Stomach (tissue), 9 donors: ENCODE measurements around the gene MS4A18. TPM values are rescaled to one million over a fixed set of nuclear protein-coding genes. Genes with fewer than 3 reads are reported as not detected.

ENCODE experiments used
- DNase-seq, 2 donors: peaks; one replicate each; pipeline versions ENCODE4 v3.0.0 to v3.0.0-alpha.2; 2013 to 2019
- H3K27ac ChIP-seq, 5 donors: fragments of 200-600 bp in 4 of 5; sonication (generic) in 4 of 5; one replicate each; pipeline ENCODE4 v1.5.1; 2013 to 2019; ENCODE audit warnings: mild to moderate bottlenecking in 1 of 5, moderate library complexity in 1 of 5
- H3K27me3 ChIP-seq, 3 donors: fragments of 200-600 bp; sonication (generic); one replicate each; pipeline ENCODE4 v1.5.1; 2017 to 2019; ENCODE audit warnings: mixed run types in 1 of 3
- H3K36me3 ChIP-seq, 4 donors: fragments of 200-600 bp; sonication (generic); 1 replicate in 3 of 4; 2 replicates in 1 of 4; pipeline ENCODE4 v1.5.1; 2016 to 2019
- H3K4me1 ChIP-seq, 4 donors: fragments of 200-600 bp; sonication (generic); one replicate each; pipeline ENCODE4 v1.5.1; 2016 to 2019
- H3K4me3 ChIP-seq, 4 donors: fragments of 200-600 bp; sonication (generic) in 3 of 4; one replicate each; pipeline ENCODE4 v1.5.1; 2016 to 2019; ENCODE audit warnings: mild to moderate bottlenecking in 1 of 4
- H3K9me3 ChIP-seq, 4 donors: fragments of 200-600 bp; sonication (generic); one replicate each; pipeline ENCODE4 v1.5.1; 2016 to 2019
- CTCF ChIP-seq, 7 experiments: fragments of 450-650 bp in 4 of 7; fragments of 200-600 bp in 3 of 7; sonication (generic) in 3 of 7; IDR thresholded peaks; one replicate each; pipeline ENCODE4 v1.5.1; 2016 to 2019; ENCODE audit warnings: antibody characterized with exemption in 7 of 7, control low read depth in 2 of 7, mild to moderate bottlenecking in 1 of 7
- EP300 ChIP-seq: sonication (generic); formaldehyde crosslinking; IDR thresholded peaks from one replicate; pipeline ENCODE4 v1.6.1; 2017; ENCODE audit warnings: antibody characterized with exemption
- POLR2A ChIP-seq, 4 donors: fragments of 450-650 bp; IDR thresholded peaks; one replicate each; pipeline ENCODE4 v1.6.1; 2016; ENCODE audit warnings: antibody characterized with exemption in 4 of 4, control low read depth in 2 of 4, mild to moderate bottlenecking in 1 of 4, moderate library complexity in 1 of 4
- POLR2AphosphoS5 ChIP-seq, 3 donors: sonication (generic); formaldehyde crosslinking; IDR thresholded peaks; one replicate each; pipeline ENCODE4 v1.6.1; 2016; ENCODE audit warnings: antibody characterized with exemption in 3 of 3
- WGBS, 5 donors: extraction: QIAGEN DNeasy Blood & Tissue Kit in 3 of 5; methylation state at CpG; one replicate each; pipeline versions ENCODE4 v1.1.5 to v1.1.7; 2013 to 2018; 5-methylcytosine and 5-hydroxymethylcytosine counted together
- intact Hi-C: fragments of 100-400 bp; cut with DNase I; formaldehyde crosslinking; loops from one replicate; pipeline ENCODE4 v1.15.1; 2023; ENCODE audit warnings: low total_unique reads
- polyA plus RNA-seq, 3 donors: library from polyadenylated mRNA; stranded (reverse); fragments of 200-250 nt; gene quantifications; one replicate each; pipeline ENCODE4 v1.2.3, GENCODE V29; 2013
- total RNA-seq, 5 donors: library from RNA; depleted of rRNA; stranded (reverse); fragments of >200 nt; gene quantifications; one replicate each; pipeline versions ENCODE4 v1.1.0 to v1.2.3, GENCODE V29; 2014 to 2016
- donor health status: healthy with polysubstance abuse.
- donor health status: Bipolar disorder and iron deficiency.
- donor health status: healthy.

MS4A18 gene
- total and polyA plus RNA-seq, 8 donors: 0.19 TPM; not detected in 7

GRCh38 chr11:60747359-60747873, 22.9 kb downstream of the MS4A18 start:
- 95 to 97% (median 97%) methylated on average over 11 to 14 of the region's 14 CpGs for WGBS, 5 donors
- intact Hi-C loops: no loop called here

DNA sequence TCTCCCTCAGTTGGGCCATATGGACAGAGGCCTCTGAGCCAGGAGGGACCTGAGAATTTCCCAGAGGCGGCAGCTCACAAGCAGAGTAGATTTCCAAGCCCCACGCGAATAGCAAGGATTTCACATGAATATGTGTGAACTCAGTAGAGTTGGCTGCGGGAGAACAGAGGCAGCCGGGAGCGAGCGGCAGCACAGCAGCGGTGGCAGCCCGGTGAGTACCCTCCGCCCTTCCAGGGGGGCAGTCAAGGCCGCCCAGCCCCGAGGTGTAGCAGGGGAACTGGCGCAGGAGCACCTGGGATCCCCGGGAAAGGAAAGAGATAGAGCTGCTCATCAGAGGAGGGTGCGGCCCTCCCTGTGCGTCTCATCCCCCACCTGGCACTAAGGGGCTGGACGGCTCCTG, 23.7 kb downstream of the MS4A18 start:
- Histone ChIP-seq H3K4me1 (no peaks in the 10 kb centered on the region), H3K36me3 (no peaks in the 10 kb centered on the region), H3K27me3 (peaks cover 0 to 22% (median 0%) of the 10 kb centered on the region in 3 donors), H3K9me3 (no peaks in the 10 kb centered on the region), H3K27ac (no peak overlapping the region), H3K4me3 (no peak overlapping the region)
- no peak for DNase-seq
- TF ChIP-seq EP300: no peak
- TF ChIP-seq POLR2AphosphoS5 (IDR thresholded peaks at IDR 0.05): no peak
- TF ChIP-seq POLR2A (IDR thresholded peaks at IDR 0.05): no peak
- intact Hi-C loops: no loop called here
- WGBS, 5 donors: 86 to 92% (median 89%) methylated on average over 17 of the region's 17 CpGs

More at GRCh38 chr11:60747359-60747873, 22.9 kb downstream of the MS4A18 start:
- Histone ChIP-seq H3K36me3 (no peaks in the 10 kb centered on the region), H3K9me3 (peaks cover 0 to 2% (median 0%) of the 10 kb centered on the region in 4 donors), H3K4me3 (no peak overlapping the region), H3K27me3 (peaks cover 0 to 22% (median 0%) of the 10 kb centered on the region in 3 donors), H3K27ac (no peak overlapping the region), H3K4me1 (no peaks in the 10 kb centered on the region)
- peak in 1 of 4 donors; percentile 38 for TF ChIP-seq POLR2A (IDR thresholded peaks at IDR 0.05)
- TF ChIP-seq EP300: no peak
- no peak for TF ChIP-seq CTCF (IDR thresholded peaks at IDR 0.05)
- DNase-seq: no peak

DNA sequence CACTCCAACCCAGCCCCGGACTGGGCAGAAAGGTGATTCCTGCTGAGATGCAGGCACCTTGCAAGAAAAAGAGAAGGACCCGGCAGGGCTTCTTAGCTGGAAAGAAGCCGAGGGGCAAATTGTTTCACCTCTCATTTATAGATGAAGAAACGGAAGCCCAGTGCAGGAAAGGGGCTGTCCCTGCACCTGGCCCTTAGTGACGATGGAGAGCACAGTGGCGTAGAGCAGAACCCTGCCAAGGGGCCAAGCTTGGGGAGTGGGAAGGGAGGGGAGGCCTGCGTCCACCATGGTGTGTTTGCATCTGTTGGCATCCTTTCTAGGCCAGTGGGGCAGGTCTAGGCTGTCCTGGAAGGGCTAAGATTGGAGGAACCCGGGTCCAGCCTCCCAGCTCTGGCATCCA, 24.3 kb downstream of the MS4A18 start:
- no peaks in the 10 kb centered on the region for H3K4me1 ChIP-seq
- no peaks in the 10 kb centered on the region for H3K9me3 ChIP-seq
- no peak for TF ChIP-seq POLR2A (IDR thresholded peaks at IDR 0.05)
- TF ChIP-seq CTCF (IDR thresholded peaks at IDR 0.05): no peak
- TF ChIP-seq POLR2AphosphoS5 (IDR thresholded peaks at IDR 0.05): no peak
- TF ChIP-seq EP300: no peak
- no peak overlapping the region for H3K27ac ChIP-seq
- intact Hi-C loops: no loop called here
- H3K4me3 ChIP-seq: no peak overlapping the region
- DNase-seq: no peak
- peaks cover 0 to 26% (median 0%) of the 10 kb centered on the region in 3 donors for H3K27me3 ChIP-seq
- no peaks in the 10 kb centered on the region for H3K36me3 ChIP-seq
- WGBS, 5 donors: 72 to 84% (median 78%) methylated on average over 7 to 8 of the region's 8 CpGs

DNA sequence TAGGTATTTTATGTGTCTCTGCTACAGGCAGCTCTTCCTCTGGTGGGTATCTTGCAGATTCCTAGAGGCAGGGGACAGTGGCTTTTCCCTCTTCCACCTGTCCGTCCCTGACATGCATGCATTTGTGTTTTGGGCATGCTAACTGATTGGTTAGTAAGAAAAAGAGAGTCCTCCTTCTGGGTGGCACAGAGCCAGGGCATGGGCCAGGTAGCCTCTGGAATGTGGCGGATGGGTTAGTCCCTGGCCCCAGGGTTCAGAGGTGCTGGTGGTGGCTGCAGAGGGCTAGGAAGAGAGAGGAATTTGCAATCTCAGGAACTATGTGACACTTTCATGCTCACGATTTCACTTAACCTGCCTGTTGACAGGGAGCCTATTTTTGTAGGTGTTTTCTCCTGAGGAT, 26.4 kb downstream of the MS4A18 start:
- Histone ChIP-seq H3K4me3 (no peak overlapping the region), H3K9me3 (no peaks in the 10 kb centered on the region), H3K4me1 (no peaks in the 10 kb centered on the region), H3K27ac (no peak overlapping the region), H3K27me3 (peaks cover 0 to 26% (median 0%) of the 10 kb centered on the region in 3 donors), H3K36me3 (no peaks in the 10 kb centered on the region)
- intact Hi-C loops: no loop called here
- WGBS, 5 donors: 63 to 85% (median 65%) methylated on average over 3 of the region's 3 CpGs
- TF ChIP-seq EP300 (no peak), CTCF (IDR thresholded peaks at IDR 0.05) (no peak), POLR2AphosphoS5 (IDR thresholded peaks at IDR 0.05) (no peak), POLR2A (IDR thresholded peaks at IDR 0.05) (no peak)
- no peak for DNase-seq

DNA sequence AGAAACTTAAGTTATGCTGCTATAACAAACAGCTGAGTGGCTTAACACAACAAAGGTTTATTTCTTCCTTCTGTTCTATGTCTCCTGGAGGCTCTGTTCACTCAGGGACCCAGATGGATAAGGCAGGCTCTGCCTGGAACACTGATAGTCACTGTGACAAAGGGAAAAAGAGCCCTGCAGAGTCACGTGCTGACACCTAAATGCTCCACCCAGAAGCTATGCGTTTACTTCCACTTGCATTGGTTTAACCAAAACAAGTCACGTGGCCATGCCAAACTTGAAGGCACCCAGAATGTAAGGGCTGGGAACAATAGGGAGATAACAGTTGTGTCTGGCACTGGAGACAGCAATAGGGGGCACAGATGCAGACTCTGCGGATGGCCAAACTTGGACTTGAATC, 28.8 kb downstream of the MS4A18 start:
- Histone ChIP-seq H3K4me1 (no peaks in the 10 kb centered on the region), H3K4me3 (no peak overlapping the region), H3K27ac (no peak overlapping the region), H3K36me3 (no peaks in the 10 kb centered on the region), H3K9me3 (no peaks in the 10 kb centered on the region), H3K27me3 (peaks cover 0 to 39% (median 0%) of the 10 kb centered on the region in 3 donors)
- no peak for TF ChIP-seq CTCF (IDR thresholded peaks at IDR 0.05)
- TF ChIP-seq POLR2AphosphoS5 (IDR thresholded peaks at IDR 0.05): peak in 2 of 3 donors; percentile 11 to 40
- no peak for DNase-seq
- 32 to 58% (median 41%) methylated on average over 4 of the region's 4 CpGs for WGBS, 5 donors
- intact Hi-C loops: no loop called here
